Endodermal cell (in vitro differentiated cells): ENCODE results near the gene ARG1. TPM values are rescaled to one million over a fixed set of nuclear protein-coding genes. Genes with fewer than 3 reads are reported as not detected.

Experiments used
- DNase-seq: peaks from one replicate; pipeline ENCODE4 v3.0.0-alpha.2; 2017
- H3K27ac ChIP-seq: 2 replicates; pipeline ENCODE4 v1.5.1; 2013; ENCODE audit warnings: mild to moderate bottlenecking, low read depth, low read length, moderate library complexity
- H3K27me3 ChIP-seq: 2 replicates; pipeline ENCODE4 v1.6.1; 2013; ENCODE audit warnings: mild to moderate bottlenecking, low read length, moderate library complexity; ENCODE audit not compliant: insufficient read depth, control insufficient read depth, poor library complexity, severe bottlenecking
- H3K36me3 ChIP-seq: 2 replicates; pipeline ENCODE4 v1.7.0; 2013; ENCODE audit warnings: mild to moderate bottlenecking, low read length, moderate library complexity; ENCODE audit not compliant: control insufficient read depth, insufficient read depth
- H3K4me1 ChIP-seq: one replicate; pipeline ENCODE4 v1.7.0; 2013; ENCODE audit warnings: low read length; ENCODE audit not compliant: control insufficient read depth, insufficient read depth
- H3K4me3 ChIP-seq: 2 replicates; pipeline ENCODE4 v1.5.1; 2013; ENCODE audit warnings: mild to moderate bottlenecking, low read length, moderate library complexity
- H3K9ac ChIP-seq: 2 replicates; pipeline ENCODE4 v1.6.1; 2013; ENCODE audit warnings: mild to moderate bottlenecking, low read length, moderate library complexity; ENCODE audit not compliant: poor library complexity, severe bottlenecking; ENCODE audit errors: extremely low read depth
- H3K9me3 ChIP-seq: 2 replicates; pipeline ENCODE4 v1.6.1; 2013; ENCODE audit warnings: mild to moderate bottlenecking, low read length, moderate library complexity; ENCODE audit not compliant: control insufficient read depth
- H3K27ac Mint-ChIP-seq: 2 replicates; pipeline ENCODE4 v1.8.0; 2020; ENCODE audit warnings: mixed read lengths
- H3K27me3 Mint-ChIP-seq: 2 replicates; pipeline ENCODE4 v1.8.0; 2021; ENCODE audit warnings: mild to moderate bottlenecking, mixed read lengths; ENCODE audit not compliant: insufficient read depth
- H3K36me3 Mint-ChIP-seq: 2 replicates; pipeline ENCODE4 v1.8.0; 2020; ENCODE audit warnings: low read depth, mixed read lengths
- H3K4me1 Mint-ChIP-seq: 2 replicates; pipeline ENCODE4 v1.8.0; 2020; ENCODE audit warnings: mixed read lengths
- H3K4me3 Mint-ChIP-seq: 2 replicates; pipeline ENCODE4 v1.8.0; 2020; ENCODE audit warnings: mild to moderate bottlenecking, moderate library complexity, mixed read lengths
- H3K9me3 Mint-ChIP-seq: 2 replicates; pipeline ENCODE4 v1.8.0; 2020; ENCODE audit warnings: mild to moderate bottlenecking, mixed read lengths
- WGBS, 2 experiments: methylation state at CpG; one replicate each; pipeline versions ENCODE4 v1.1.5 to v1.1.7; 2013; ENCODE audit warnings: missing lambda C conversion rate in 2 of 2, mixed read lengths in 1 of 2; ENCODE audit not compliant: insufficient coverage in 1 of 2, insufficient read length in 1 of 2; 5-methylcytosine and 5-hydroxymethylcytosine counted together
- total RNA-seq, 2 donors: library from RNA; stranded (reverse); fragmentation: NEBNext Ultra II Directional in 1 of 2; extraction: Animal tissue kit (Norgen Biotek cat#: 25700) in 1 of 2; gene quantifications; 2 replicates in 1 of 2; 3 replicates in 1 of 2; pipeline ENCODE4 v1.2.1, GENCODE V29; 2021
- TF ChIP-seq, protein P1 (sequence below): fragments of 200-600 bp; sonication (generic); conservative IDR thresholded peaks from 2 replicates; pipeline ENCODE4 v1.5.0; 2021; ENCODE audit warnings: antibody characterized with exemption, mild to moderate bottlenecking

ARG1 gene
- total RNA-seq, 2 donors from 2014 or later = not detected

DNA sequence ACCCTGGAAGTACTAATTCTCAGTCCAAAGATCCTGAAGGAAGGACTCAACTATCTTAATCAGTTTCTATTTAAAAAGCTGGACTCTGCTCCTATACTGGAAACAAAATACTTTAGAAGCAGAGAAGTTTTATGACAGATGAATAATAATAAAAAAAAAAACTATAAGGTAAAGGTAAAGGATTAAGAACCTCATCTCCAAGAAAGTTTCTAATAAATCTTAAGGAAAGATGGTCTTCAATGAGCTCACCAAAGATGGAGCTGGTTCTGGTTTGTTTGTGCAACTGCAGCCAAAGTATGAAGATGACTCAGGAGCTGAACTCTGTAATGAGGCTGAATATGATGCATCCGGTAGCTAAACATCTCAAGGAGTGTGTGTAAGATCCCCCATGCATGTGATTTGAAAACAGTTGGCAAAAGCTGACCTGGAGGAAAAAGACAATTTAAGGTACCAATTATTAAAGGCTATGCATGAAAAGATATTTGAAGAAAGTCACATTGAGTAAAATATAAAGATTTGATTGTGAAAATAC is 29.8 kb downstream of the ARG1 start:
- Mint-ChIP-seq H3K27me3 (no peaks in the 10 kb centered on the region), H3K36me3 (peaks cover 44% of the 10 kb centered on the region), H3K4me1 (no peaks in the 10 kb centered on the region), H3K27ac (no peak overlapping the region), H3K9me3 (no peaks in the 10 kb centered on the region), H3K4me3 (no peak overlapping the region)
- Histone ChIP-seq H3K36me3 (peaks cover 76% of the 10 kb centered on the region), H3K27ac (no peak overlapping the region), H3K4me1 (no peaks in the 10 kb centered on the region), H3K9ac (no peak overlapping the region), H3K4me3 (no peak overlapping the region), H3K27me3 (no peaks in the 10 kb centered on the region), H3K9me3 (no peaks in the 10 kb centered on the region)
- DNase-seq = no peak
- TF ChIP-seq, protein P1, sequence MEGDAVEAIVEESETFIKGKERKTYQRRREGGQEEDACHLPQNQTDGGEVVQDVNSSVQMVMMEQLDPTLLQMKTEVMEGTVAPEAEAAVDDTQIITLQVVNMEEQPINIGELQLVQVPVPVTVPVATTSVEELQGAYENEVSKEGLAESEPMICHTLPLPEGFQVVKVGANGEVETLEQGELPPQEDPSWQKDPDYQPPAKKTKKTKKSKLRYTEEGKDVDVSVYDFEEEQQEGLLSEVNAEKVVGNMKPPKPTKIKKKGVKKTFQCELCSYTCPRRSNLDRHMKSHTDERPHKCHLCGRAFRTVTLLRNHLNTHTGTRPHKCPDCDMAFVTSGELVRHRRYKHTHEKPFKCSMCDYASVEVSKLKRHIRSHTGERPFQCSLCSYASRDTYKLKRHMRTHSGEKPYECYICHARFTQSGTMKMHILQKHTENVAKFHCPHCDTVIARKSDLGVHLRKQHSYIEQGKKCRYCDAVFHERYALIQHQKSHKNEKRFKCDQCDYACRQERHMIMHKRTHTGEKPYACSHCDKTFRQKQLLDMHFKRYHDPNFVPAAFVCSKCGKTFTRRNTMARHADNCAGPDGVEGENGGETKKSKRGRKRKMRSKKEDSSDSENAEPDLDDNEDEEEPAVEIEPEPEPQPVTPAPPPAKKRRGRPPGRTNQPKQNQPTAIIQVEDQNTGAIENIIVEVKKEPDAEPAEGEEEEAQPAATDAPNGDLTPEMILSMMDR = no peak
- 93% methylated on average over 1 of the region's 1 CpG; no CpG with 5 or more reads in 1 of the 2 experiments for WGBS, 2 experiments

DNA sequence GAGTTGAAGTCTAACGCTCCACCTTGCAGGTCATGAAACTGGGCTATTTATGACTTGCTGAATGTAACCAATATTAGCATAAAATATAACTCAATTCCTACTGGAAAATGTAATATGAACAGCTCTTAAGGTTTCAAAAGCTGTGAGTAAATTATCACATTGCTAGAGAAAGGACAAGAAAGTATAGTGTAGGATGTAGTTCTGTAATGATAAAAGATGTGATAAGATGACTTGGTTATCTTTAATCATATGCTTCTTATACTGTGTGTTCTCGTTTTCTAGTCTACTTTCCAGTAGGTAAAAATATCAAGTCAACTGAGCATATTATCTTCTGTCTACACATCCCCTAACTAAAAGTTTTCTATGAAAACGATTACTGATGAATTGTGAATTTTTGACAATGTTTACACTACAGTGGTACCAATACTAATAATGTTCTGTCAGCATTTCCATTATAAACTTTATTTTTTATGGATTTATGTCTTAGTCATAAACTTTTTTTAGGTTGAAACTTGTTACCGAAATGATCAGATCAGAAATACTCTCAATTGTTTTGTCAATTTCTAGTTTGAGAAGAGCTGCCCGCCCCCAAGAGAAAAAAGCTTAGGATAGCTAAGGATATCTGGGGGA is 40.4 kb downstream of the ARG1 start:
- Mint-ChIP-seq H3K4me3 (no peak overlapping the region), H3K4me1 (no peaks in the 10 kb centered on the region), H3K27me3 (no peaks in the 10 kb centered on the region), H3K9me3 (no peaks in the 10 kb centered on the region), H3K36me3 (peaks cover 32% of the 10 kb centered on the region), H3K27ac (no peak overlapping the region)
- peaks cover 72% of the 10 kb centered on the region for H3K36me3 ChIP-seq
- H3K27me3 ChIP-seq = no peaks in the 10 kb centered on the region
- no peaks in the 10 kb centered on the region for H3K9me3 ChIP-seq
- TF ChIP-seq, protein P1 = no peak
- H3K9ac ChIP-seq = no peak overlapping the region
- DNase-seq = no peak
- H3K27ac ChIP-seq = no peak overlapping the region
- WGBS, 2 experiments = 98 to 100% methylated on average over 2 to 5 of the region's 5 CpGs
- H3K4me1 ChIP-seq = no peaks in the 10 kb centered on the region
- no peak overlapping the region for H3K4me3 ChIP-seq

DNA sequence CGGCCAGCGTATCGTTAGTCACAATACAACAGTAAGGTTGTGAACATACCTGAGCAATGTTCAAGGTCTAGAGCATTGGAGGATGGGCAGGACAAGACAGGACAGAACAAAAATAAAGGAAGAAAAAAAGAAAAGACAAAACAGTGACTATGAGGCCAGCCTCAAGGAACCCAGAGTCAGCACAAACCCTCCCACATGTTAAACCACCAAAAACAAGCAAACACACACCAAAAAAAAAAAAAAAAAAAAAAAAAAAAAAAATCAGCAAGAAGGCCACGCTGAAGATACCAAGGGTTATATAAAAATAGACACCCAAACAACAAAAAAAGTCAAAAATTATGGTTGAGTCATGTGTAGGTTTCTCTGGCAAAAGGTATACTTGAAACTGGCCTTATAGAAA is 42.2 kb downstream of the ARG1 start:
- Histone ChIP-seq H3K4me1 (no peaks in the 10 kb centered on the region), H3K4me3 (no peak overlapping the region), H3K36me3 (peaks cover 82% of the 10 kb centered on the region), H3K27me3 (no peaks in the 10 kb centered on the region), H3K9me3 (no peaks in the 10 kb centered on the region), H3K9ac (no peak overlapping the region), H3K27ac (no peak overlapping the region)
- Mint-ChIP-seq H3K27ac (peak overlapping the region; percentile 24), H3K4me3 (no peak overlapping the region), H3K9me3 (no peaks in the 10 kb centered on the region), H3K27me3 (no peaks in the 10 kb centered on the region), H3K4me1 (no peaks in the 10 kb centered on the region), H3K36me3 (peaks cover 31% of the 10 kb centered on the region)
- no peak for DNase-seq
- TF ChIP-seq, protein P1 = no peak
- 98 to 100% methylated on average over 1 to 3 of the region's 4 CpGs for WGBS, 2 experiments
